Astrocyte of the cerebellum (primary cell): Measurements from ENCODE around the gene CEP295NL.

Experiments used
- DNase-seq: peaks from one replicate; pipeline ENCODE4 v3.0.0-alpha.2; 2011; ENCODE audit warnings: low read depth
- H3K4me3 ChIP-seq: 2 replicates; pipeline ENCODE4 v1.5.1; 2011; ENCODE audit warnings: mild to moderate bottlenecking, low read depth, low read length, moderate library complexity
- in situ Hi-C: cut with HindIII; loops from 2 replicates; pipeline ENCODE4 v1.10.0; 2017; ENCODE audit warnings: low sequenced_read_pairs
- TF ChIP-seq, protein P1 (sequence below): IDR thresholded peaks from 2 replicates; pipeline ENCODE4 v1.5.1; 2012; ENCODE audit warnings: low read length, low read depth, moderate library complexity, mild to moderate bottlenecking; ENCODE audit errors: missing control alignments

The CEP295NL gene

DNA sequence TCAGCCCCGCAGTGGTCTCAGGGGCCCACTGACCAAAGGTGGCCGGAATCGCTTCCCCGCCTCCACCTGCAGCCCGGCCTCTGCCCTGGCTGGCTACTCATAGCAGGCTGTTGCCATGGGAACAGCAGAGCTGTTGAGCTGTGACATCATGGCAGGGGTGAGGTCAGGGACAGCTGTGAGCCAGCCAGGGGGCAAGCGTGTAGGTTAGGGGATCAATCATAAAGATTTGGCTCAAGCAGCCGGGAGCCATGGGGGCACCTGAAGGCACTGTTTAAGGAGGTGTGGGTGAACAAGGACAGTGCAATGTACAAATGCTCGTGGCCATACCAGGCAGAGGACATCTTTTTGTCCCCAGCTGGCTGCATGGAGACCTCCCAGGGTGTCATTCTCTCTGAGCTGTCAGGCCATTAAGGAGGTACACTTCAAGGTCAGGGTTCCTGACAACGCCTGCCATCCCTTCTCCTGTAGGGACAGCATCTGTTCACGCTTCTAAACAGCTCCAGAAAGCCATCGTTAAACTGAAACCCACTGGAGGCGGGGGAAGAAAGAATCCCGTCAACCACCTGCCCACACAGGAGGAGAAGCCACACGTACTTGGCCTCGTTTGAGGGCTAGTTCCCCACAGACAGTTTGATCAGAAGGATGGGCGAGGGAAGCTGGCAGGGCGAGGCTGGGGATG, at the start of gene CEP295NL:
CEP295NL (minus strand) TSS at position 101 of the 679 bp plus-strand sequence. CDS start 1,373 bp downstream, outside the sequence.
- in situ Hi-C loops: no loop called here
- TF ChIP-seq, protein P1, sequence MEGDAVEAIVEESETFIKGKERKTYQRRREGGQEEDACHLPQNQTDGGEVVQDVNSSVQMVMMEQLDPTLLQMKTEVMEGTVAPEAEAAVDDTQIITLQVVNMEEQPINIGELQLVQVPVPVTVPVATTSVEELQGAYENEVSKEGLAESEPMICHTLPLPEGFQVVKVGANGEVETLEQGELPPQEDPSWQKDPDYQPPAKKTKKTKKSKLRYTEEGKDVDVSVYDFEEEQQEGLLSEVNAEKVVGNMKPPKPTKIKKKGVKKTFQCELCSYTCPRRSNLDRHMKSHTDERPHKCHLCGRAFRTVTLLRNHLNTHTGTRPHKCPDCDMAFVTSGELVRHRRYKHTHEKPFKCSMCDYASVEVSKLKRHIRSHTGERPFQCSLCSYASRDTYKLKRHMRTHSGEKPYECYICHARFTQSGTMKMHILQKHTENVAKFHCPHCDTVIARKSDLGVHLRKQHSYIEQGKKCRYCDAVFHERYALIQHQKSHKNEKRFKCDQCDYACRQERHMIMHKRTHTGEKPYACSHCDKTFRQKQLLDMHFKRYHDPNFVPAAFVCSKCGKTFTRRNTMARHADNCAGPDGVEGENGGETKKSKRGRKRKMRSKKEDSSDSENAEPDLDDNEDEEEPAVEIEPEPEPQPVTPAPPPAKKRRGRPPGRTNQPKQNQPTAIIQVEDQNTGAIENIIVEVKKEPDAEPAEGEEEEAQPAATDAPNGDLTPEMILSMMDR: no peak
- H3K4me3 ChIP-seq: no peak within 1 kb of the TSS
- no peak for DNase-seq

DNA sequence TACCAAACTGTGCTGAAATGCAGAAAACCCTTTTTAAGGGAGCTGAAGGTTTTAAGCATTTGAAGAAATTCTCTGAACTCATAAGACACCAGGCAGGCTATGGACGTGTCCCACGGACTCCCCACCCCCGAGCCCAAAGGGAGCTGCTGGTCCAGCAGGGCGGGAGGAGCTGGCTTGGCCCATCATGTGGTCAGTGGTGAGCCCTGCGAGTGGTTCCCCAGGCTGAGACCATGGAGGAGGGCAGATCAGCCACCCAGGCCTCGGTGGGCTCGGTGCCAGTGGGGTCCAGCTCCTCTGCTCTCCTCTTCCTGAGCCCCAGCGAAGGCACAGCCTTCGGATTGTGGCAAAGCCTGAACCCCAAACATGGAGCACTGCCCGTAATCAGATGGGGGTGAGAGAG, 49.7 kb upstream of the CEP295NL start:
- H3K4me3 ChIP-seq: no peak overlapping the region
- DNase-seq: no peak
- TF ChIP-seq, protein P1: no peak
- in situ Hi-C loops: no loop called here

DNA sequence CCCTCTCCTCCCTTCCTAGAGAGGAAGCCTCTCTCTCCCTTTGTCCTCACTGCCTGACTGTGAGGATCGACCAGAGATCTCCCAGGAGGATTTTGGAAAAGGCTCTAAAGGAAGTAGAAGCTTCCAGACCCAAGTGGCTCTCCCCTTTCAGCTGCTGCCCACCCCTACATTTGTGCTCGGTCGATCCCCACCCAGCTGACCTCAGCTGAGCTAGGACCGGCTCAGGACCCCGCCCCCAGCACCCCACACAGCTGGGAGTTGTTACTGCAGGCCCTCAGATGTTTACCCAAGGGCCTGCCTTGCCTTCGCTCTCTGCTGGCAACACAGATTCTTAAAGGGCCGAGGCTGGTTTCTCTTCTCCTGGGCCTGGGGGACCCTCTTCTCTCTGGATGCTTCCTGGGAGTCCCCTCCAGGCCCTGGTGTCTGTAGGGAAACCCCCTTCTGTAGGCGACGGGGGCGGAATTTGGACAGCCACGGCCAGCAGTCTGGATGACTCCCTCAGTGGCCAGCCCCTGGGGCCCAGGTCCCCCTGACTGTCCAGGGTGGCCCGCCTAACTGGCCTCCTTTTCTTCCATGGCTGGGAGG, 49.1 kb upstream of the CEP295NL start:
- H3K4me3 ChIP-seq: no peak overlapping the region
- DNase-seq: no peak
- TF ChIP-seq, protein P1: no peak
- in situ Hi-C loops: no loop called here

DNA sequence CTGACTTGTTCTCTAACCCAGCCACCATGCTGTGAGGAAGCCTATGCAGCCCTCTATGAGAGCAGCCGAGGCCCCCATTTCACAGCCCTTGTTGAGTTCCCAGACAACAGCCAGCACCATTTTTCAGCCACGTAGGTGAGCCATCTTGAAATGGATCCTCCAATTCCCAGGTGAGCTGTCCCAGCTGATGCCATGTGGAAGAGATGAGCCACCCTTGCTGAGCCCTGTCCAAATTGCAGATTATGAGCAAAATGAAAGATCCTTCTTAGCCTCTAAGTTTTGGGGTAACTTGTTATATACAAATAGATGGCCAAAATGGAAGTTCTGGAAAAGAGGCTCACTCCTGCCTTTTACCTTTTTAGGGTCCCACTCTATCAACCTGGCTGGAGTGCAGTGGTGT, 47.9 kb upstream of the CEP295NL start:
- no peak for DNase-seq
- TF ChIP-seq, protein P1: no peak
- in situ Hi-C loops: no loop called here

DNA sequence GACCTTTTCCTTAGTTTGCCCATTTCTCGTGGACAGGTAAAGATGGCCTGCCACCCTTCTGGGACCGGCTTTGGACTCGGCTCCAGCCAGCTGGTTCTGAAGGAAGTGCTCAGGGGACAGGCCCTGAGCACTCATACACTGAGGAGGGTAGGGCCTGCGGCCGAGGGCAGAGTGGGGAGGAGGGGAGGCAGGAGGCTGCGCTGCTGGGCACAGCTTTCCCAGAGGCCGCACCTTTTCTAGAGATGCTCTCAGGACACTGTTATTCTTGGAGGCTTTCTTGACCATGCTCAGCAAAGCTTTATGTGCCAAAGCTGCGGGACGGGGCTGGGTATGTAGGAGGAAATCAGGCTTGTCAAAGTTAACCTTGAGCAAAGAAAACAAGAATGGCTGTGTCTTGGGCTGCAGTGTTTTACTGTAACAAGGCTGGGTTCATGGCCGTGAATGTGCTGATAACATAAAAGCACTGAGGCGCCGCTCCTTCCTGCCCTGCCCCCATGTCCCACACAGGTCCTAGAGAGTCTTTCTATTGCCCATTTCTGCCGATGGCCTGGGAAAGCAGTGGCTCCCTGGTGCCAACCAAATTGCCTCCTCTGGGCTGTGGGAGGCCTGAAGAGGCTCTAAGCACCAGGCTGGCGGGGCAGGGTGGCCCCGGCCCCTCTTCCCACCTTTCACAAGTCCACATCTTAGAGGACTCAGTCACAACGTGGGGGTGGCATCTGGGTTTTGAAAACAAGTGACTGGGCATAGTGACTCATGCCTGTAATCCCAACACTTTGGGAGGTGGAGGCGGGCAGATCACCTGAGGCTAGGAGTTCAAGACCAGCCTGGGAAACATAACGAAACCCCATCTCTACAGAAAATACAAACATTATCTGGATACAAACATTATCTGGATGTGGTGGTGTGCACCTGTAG, 44.5 kb upstream of the CEP295NL start:
- H3K4me3 ChIP-seq: no peak overlapping the region
- DNase-seq: no peak
- TF ChIP-seq, protein P1: no peak
- in situ Hi-C loops: loop anchor here (5.0 kb wide), 1 partner anchor 110 kb away; no protein-coding TSS in a partner anchor

More for the DNA sequence above, 47.9 kb upstream of the CEP295NL start:
- no peak overlapping the region for H3K4me3 ChIP-seq

DNA sequence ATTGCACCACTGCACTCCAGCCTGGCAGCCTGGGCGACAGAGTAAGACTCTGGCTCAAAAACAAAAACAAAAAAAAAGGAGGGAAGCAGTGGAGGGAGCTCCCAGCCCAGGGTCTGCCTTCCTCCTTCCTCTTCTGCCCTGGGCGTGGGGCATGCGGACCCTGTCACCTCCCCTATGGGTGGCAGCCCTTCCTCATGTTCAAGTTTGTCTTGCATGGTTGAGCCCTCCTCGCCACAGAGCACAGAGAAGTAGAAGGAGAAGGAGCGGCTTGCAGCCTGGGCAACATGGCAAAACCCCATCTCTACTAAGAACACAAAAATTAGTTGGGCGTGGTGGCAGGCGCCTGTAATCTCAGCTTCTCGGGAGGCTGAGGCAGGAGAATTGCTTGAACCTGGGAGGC, 43.6 kb upstream of the CEP295NL start:
- DNase-seq: no peak
- in situ Hi-C loops: loop anchor here (5.0 kb wide), 1 partner anchor 109 kb away; no protein-coding TSS in a partner anchor
- no peak overlapping the region for H3K4me3 ChIP-seq
- TF ChIP-seq, protein P1: no peak
